CD4-positive, alpha-beta T cell treated with Interleukin-1 beta for 1 hour (primary cell): ENCODE measurements around the gene TMEM38B.
A peak's percentile ranks its signal among the peaks of the same experiment; 100 is the strongest.

Experiments
- DNase-seq, 2 donors: peaks; one replicate each; pipeline ENCODE4 v3.0.0-alpha.2; 2020 to 2022

TMEM38B gene

GRCh38 chr9:105694190-105694847 lies at the start of gene TMEM38B:
Gene TMEM38B, plus strand, starts transcription at chr9:105694541. Its CDS starts 120 bp downstream, at chr9:105694661.
- peak; percentile 74 to 80 for DNase-seq

DNA sequence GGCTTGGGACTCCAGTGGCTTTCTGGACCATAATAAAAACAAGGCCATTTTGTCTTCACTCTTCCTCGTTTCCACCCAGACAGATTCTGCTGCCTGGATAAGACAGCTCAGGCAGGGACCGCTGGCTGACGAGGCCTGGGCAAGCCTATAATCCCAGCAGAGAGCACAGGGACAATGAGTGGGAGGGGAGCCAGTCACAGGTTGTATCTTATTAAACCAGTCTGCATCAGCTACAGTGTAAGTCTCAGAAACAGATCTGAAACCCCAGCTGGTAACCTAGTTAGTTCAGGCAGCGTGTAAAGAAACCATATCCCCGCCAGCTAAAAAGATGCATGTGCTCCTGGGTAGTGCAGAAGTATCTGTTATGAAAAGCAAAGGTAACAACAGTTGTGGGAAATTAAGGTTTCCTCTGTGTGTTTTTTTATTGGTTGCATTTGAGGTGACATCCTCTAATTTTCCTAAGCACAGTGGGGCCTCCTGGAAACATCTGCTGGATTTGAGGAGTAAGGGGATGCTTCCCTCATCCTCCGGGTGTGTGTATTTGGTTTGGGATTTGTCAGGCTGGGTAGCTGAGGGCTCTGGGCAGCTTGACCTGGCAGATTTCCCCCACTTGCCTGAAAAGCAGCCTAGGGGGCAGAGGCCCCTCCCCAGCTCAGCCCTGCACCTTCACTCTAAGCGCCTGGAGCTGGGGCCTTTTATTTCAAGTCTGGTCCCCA lies 47.3 kb upstream of the TMEM38B start:
- DNase-seq = no peak

GRCh38 chr9:105647595-105648349 lies 46.6 kb upstream of the TMEM38B start:
- DNase-seq = no peak

- DNase-seq = no peak
Measured at GRCh38 chr9:105651806-105652205, 42.5 kb upstream of the TMEM38B start.

GRCh38 chr9:105656131-105656921 lies 38.0 kb upstream of the TMEM38B start:
- no peak for DNase-seq

DNA sequence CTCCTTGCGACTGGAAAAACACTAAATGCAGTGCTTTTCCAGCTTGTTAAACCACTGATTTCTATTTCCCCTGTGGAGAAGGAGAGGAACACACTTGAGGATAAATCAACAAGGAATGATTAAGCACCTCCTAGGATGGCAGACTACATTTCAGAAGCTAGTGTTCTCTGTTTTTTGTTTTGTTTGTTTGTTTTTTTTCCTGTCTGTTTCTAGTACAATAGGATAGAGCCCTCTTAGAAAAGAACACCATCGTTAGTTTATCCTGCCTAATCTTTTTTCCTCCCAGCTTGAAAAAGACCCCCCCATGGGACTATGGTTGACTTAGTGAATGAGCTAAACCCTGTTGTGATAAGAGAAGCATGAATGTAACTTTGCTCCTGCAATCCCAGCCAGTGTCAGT lies 36.0 kb upstream of the TMEM38B start:
- DNase-seq = no peak

GRCh38 chr9:105661011-105661410 lies 33.3 kb upstream of the TMEM38B start:
- no peak for DNase-seq

DNA sequence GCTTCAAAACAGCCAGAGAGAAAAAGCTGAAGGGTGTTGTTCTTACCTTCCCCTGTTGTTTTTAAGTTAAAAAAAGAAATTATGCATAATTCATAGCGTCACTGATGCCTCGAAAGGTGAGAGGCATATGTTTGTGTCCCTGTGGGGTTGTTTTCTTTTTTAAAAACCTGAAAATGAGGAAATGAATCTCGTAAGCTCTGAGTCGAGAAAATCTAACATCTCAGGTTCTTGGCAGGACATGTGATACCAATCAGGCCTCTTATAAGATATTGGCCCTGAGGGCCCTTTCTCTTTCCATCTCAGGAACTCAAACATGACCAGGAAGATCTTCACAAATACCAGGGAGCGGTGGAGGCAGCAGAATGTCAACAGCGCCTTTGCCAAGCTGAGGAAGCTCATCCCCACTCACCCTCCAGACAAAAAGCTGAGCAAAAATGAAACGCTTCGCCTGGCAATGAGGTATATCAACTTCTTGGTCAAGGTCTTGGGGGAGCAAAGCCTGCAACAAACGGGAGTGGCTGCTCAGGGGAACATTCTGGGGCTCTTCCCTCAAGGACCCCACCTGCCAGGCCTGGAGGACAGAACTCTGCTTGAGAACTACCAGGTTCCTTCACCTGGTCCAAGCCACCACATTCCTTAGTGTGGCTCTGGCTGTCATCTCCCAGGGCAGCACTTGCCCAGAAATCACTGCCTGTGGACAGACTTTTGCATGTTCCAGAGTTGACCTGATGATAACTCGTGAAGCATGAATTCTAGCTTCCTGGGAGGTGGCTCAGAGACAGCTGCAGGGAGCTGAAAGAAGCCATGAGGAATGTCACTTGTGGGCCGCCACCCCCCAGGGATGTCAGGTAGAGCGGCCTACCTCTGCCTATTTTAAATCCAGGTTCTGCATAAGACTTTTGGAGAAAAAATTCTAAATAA lies 31.9 kb upstream of the TMEM38B start, which contains the start of gene TAL2:
Gene TAL2, plus strand, starts transcription at position 274 of the 921 bp plus-strand sequence. Its CDS starts 40 bp downstream, at position 314.
- DNase-seq = no peak

DNA sequence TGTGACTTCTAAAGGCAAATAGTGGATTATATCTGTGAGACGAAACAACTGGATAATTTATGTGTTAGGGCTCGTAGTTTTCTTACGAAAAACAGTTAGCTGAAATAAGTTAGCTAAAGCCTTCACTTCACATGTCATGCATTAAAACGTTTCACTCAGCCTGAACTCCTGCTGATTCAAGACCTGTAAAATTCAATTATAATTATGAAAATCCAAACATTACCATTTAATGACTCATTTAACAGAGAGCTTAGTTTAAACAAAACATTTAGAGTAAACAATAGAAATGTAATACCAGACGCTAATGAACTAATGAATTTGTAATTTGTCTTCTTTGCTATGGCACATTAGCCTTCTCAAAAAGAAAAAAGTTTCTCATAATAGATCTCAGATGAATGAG lies 30.4 kb upstream of the TMEM38B start:
- DNase-seq = no peak

DNA sequence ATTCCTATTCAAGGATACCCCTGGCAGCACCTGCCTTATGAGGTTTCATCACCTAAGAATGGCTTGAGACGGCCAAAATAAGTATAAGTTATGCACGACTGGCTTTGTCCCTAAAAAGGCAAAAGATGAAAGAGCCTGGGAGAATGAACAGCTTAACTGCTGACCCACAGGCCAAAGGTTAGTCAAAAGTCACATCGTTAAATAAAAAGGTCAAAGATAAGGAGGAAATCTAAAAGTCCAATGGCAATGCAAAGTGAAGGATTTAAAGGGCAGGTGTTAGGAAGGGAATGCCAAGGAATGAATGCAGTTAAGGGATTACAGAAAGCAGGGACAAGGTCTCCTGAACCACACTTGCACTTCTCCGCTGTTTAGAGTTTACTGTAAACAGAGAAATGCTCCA lies 26.5 kb upstream of the TMEM38B start:
- no peak for DNase-seq

GRCh38 chr9:105670315-105670714 lies 24.0 kb upstream of the TMEM38B start:
- no peak for DNase-seq

DNA sequence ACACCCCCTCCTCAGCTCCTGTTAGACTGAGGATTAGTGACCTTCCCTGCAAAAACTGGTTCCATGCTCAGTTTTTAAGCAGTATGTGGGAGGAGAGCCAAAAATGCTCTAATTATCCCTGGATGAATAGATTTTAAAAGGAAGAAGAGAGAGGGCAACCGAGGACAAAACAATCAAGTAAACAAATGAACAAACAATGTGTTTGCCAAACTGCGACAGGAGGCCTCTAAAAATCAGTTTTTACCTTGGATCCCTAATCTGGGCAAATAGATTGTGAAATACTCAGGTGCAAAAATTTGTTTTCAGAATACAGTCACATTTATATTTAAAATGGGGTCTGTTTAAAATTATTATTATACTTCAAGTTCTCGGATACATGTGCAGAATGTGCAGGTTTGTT lies 23.6 kb upstream of the TMEM38B start:
- DNase-seq = no peak

- DNase-seq = no peak
Measured at GRCh38 chr9:105672711-105673234, 21.6 kb upstream of the TMEM38B start.

- DNase-seq = no peak
Measured at GRCh38 chr9:105673850-105674387, 20.4 kb upstream of the TMEM38B start.

DNA sequence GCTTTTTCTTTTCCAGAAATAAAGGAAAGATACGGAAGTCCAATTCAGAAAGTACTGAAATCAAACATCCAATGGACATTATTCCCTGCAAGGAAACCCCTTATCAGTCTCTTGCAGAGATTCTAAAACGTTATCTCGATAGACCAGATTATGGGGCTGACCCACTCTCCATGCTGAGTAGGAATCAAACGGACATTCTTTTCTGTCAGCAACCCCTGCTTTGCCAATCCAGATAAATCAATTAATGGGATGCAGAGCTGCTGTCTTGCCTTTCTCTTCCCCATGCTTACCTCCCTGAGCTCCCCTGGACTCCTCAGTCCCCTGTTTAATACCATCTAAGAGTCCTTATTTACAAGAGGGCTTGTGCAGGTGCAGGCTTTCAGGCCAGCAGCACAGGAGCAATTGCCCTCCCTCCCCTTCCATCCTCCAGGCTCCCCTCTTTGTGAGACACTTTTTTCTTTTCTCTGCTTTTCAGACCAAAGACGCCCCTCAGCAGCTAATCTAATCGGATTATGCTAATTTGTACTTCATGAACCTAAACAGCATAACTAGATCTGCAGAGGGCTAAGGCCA lies 17.9 kb upstream of the TMEM38B start:
- no peak for DNase-seq

DNA sequence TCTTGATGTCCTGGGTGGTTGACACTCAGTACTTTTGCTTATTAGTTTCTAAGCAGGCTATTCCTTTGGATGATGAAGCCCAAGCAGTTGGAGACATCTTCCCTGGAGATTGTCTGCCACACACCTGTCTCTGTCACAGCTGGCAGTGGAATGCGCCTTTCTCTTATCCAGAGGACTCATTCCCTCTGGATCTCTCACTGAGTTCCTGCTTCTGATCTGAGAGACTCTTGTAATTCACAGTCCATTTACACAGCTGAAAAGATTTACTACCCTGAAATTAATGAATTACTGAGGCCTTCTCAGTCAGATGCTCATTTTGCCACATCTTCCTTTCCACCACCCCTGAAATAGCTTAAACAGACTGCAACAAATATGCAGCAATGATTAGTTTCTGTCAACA lies 16.2 kb upstream of the TMEM38B start:
- DNase-seq = no peak

- no peak for DNase-seq
Measured at GRCh38 chr9:105678781-105679180, 15.6 kb upstream of the TMEM38B start.

DNA sequence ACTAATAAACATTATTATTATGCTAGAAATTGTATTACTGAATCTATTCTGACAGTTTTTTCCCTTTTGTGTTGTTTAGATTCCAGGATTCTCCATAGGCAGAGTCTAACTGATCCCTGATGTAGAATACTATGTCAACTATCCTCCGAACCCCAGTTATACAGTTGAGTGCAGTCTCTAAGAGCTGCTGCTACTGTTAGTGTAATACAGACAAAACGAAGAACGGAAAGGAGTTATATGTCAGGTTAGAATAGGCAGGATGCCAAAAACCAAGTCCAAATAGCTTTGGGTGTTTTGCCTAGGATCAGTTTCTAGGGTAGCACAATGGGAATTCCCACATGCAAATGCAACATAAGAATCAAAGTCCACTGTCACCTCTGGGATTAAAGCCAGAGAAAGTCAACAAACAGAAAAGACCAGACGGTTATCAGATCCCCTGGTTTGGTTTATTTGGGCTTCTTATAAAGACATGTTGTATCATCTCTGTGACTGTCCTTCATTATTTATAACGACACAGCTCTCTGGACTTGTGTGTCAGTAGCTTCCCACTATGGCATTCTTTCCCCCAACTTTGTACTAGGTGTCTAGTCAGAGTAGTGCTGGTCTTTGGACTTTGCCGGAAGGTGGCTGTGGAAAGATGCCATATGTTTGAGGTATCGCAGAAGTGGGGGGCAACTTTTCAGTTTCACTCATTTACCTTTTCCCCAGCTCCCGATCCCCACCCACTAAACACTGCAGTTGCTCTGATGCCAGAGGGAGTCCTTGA lies 14.9 kb upstream of the TMEM38B start:
- DNase-seq = no peak

GRCh38 chr9:105681313-105681712 lies 13.0 kb upstream of the TMEM38B start:
- DNase-seq = no peak

DNA sequence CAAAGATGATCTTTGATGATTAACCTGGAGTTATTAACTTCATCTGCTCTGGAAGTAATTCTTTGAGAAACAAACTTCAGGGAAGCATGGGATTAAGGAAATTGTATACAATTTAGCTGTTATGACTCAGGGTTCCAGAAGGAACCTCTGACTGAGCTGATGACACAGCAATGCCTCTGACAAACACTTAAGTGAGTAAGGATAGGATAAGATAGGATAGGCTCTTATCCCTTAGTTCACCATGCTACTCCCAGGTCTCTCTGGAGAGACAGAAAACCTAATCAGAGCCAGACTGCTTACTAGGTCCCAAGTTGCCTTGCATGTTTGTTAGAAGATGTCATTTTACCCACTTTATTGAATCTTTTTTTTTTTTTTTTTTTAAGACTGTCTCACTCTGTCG lies 12.6 kb upstream of the TMEM38B start:
- DNase-seq = no peak
